PC-3 (cell line): ENCODE results near the gene TRIM56.

ENCODE experiments used
- EZH2 ChIP-seq: fragments of 300-600 bp; sonication (generic); IDR thresholded peaks from one replicate; pipeline ENCODE4 v1.6.1; 2017; ENCODE audit warnings: antibody characterized with exemption, mild to moderate bottlenecking, low read length; ENCODE audit not compliant: unreplicated experiment
- TF ChIP-seq, protein P1 (sequence below): fragments of 300-600 bp; sonication (generic); conservative IDR thresholded peaks from 2 replicates; pipeline ENCODE4 v1.5.1; 2017; ENCODE audit warnings: antibody characterized with exemption, low read depth, mild to moderate bottlenecking, low read length

- TF ChIP-seq, protein P1, sequence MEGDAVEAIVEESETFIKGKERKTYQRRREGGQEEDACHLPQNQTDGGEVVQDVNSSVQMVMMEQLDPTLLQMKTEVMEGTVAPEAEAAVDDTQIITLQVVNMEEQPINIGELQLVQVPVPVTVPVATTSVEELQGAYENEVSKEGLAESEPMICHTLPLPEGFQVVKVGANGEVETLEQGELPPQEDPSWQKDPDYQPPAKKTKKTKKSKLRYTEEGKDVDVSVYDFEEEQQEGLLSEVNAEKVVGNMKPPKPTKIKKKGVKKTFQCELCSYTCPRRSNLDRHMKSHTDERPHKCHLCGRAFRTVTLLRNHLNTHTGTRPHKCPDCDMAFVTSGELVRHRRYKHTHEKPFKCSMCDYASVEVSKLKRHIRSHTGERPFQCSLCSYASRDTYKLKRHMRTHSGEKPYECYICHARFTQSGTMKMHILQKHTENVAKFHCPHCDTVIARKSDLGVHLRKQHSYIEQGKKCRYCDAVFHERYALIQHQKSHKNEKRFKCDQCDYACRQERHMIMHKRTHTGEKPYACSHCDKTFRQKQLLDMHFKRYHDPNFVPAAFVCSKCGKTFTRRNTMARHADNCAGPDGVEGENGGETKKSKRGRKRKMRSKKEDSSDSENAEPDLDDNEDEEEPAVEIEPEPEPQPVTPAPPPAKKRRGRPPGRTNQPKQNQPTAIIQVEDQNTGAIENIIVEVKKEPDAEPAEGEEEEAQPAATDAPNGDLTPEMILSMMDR: no peak
- no peak for TF ChIP-seq EZH2
Measured at GRCh38 chr7:101111261-101111660, 26.0 kb downstream of the TRIM56 start.
